ENCODE data around the gene SRF. TPM values are rescaled to one million over a fixed set of nuclear protein-coding genes. Genes with fewer than 3 reads are reported as not detected.

SRF gene
- total and polyA plus RNA-seq, 2 experiments from 2014 or later, result 7.4 to 22.0 TPM

DNA sequence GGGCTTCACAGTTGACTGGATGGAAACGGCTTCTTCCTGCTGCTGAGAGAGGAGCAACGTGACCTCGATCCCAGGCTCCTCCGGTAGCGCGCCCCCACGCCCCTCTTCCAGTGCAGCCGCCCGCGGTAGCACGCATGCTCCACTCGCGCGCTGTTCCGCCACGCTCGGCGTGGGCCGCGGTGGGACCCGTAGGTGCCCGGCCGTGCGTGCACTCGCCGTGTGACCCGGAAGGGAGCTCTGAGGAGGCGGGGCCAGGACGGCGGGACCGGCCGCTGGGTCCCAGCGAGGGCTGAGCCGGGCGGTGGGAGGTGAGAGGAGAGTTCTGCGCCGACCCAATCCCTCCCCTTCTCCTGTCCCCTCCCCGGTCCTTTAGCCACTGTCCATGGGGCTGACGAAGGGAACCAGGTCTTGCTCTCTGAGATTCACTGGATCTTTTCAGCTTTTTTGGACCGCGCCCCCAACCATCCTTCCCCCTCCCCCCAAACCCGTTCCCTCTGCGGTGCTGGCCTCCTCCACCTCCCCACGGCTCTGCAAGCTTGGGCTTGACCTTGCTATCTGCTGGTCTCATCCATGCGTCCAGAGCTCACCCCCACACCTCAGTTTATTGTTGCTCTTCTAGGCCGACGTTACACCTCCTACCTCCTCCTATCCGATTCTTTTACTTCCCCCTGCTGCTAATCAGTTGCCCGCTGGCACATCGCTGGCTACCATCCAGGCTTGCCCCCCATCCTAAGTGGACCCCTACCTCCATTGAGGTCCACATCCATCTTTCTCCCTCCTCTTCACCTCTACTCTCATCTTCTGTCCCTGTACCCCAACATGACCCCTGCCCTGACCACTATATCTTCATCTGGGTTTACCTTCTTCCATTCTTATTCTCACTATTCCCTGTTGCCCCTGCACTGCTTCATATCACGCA is 11.1 kb downstream of the SRF start, which contains the start of gene CUL9:
TSS of gene CUL9 (plus strand) at position 255 of the 919 bp plus-strand sequence. CDS start 2,115 bp downstream, outside the sequence.
- Histone ChIP-seq H3K79me2 (peaks cover 6% of the 10 kb centered on the region), H3K4me2 (peak within 1 kb of the TSS; percentile 94), H2AFZ (peak within 1 kb of the TSS; percentile 37), H3K27ac (peak within 1 kb of the TSS; percentile 67), H3K4me3 (peak within 1 kb of the TSS; percentile 81), H3K9me3 (ENCODE audit: low read depth) (no peaks in the 10 kb centered on the region), H3K4me1 (ENCODE audit: insufficient read depth) (peaks cover 6% of the 10 kb centered on the region), H4K20me1 (ENCODE audit: insufficient read depth, poor library complexity, severe bottlenecking) (no peaks in the 10 kb centered on the region), H3K36me3 (replicated peaks; ENCODE audit: insufficient read depth, low read depth) (no peaks in the 10 kb centered on the region), H3K9me2 (replicated peaks; ENCODE audit: insufficient read depth) (no peaks in the 10 kb centered on the region), H3K27me3 (no peaks in the 10 kb centered on the region)
- TF ChIP-seq EZH2 (IDR thresholded peaks at IDR 0.05; ENCODE audit: borderline replicate concordance) (no peak), EZH2phosphoT487 (IDR thresholded peaks at IDR 0.05; ENCODE audit: low read depth, severe bottlenecking, unreplicated experiment) (no peak)
- TF ChIP-seq, protein P1, sequence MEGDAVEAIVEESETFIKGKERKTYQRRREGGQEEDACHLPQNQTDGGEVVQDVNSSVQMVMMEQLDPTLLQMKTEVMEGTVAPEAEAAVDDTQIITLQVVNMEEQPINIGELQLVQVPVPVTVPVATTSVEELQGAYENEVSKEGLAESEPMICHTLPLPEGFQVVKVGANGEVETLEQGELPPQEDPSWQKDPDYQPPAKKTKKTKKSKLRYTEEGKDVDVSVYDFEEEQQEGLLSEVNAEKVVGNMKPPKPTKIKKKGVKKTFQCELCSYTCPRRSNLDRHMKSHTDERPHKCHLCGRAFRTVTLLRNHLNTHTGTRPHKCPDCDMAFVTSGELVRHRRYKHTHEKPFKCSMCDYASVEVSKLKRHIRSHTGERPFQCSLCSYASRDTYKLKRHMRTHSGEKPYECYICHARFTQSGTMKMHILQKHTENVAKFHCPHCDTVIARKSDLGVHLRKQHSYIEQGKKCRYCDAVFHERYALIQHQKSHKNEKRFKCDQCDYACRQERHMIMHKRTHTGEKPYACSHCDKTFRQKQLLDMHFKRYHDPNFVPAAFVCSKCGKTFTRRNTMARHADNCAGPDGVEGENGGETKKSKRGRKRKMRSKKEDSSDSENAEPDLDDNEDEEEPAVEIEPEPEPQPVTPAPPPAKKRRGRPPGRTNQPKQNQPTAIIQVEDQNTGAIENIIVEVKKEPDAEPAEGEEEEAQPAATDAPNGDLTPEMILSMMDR (IDR thresholded peaks at IDR 0.05; ENCODE audit: poor library complexity), result no peak
- WGBS (ENCODE audit: low lambda C conversion rate, missing lambda C conversion rate), result 3% methylated on average over 44 of the region's 51 CpGs
- DNase-seq (ENCODE audit: low spot score), result peak; percentile 91

DNA sequence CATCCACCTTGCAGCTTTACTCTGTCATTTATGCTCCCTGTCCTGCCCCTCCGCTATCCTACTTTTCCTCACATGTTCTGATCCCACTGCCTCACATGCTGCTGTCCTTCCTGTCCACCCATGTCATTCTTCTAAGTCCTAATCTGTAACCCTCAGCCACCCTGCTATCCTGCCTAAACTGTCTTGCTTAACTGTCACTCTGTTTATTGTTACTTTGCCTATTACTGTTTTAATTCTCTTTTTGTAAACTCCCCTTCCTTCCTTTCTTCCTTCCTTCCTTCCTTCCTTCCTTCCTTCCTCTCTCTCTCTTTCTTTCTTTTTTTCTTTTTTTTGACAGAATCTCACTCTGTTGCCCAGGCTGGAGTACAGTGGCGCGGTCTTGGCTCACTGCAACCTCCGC is 12.4 kb downstream of the SRF start:
- H3K36me3 ChIP-seq (replicated peaks; ENCODE audit: insufficient read depth, low read depth), result no peaks in the 10 kb centered on the region
- no peak for DNase-seq (ENCODE audit: low spot score)
- H3K9me3 ChIP-seq (ENCODE audit: low read depth), result no peaks in the 10 kb centered on the region
- H3K27ac ChIP-seq, result no peak overlapping the region
- 99% methylated on average over 4 of the region's 4 CpGs for WGBS (ENCODE audit: low lambda C conversion rate, missing lambda C conversion rate)
- H3K4me2 ChIP-seq, result peak overlapping the region; percentile 94
- no peaks in the 10 kb centered on the region for H4K20me1 ChIP-seq (ENCODE audit: insufficient read depth, poor library complexity, severe bottlenecking)
- peaks cover 6% of the 10 kb centered on the region for H3K4me1 ChIP-seq (ENCODE audit: insufficient read depth)
- no peak overlapping the region for H2AFZ ChIP-seq
- no peak overlapping the region for H3K4me3 ChIP-seq
- H3K9me2 ChIP-seq (replicated peaks; ENCODE audit: insufficient read depth), result no peaks in the 10 kb centered on the region
- TF ChIP-seq, protein P1 (IDR thresholded peaks at IDR 0.05; ENCODE audit: poor library complexity), result no peak
- TF ChIP-seq EZH2 (IDR thresholded peaks at IDR 0.05; ENCODE audit: borderline replicate concordance), result no peak
- H3K27me3 ChIP-seq, result no peaks in the 10 kb centered on the region
- peaks cover 6% of the 10 kb centered on the region for H3K79me2 ChIP-seq

DNA sequence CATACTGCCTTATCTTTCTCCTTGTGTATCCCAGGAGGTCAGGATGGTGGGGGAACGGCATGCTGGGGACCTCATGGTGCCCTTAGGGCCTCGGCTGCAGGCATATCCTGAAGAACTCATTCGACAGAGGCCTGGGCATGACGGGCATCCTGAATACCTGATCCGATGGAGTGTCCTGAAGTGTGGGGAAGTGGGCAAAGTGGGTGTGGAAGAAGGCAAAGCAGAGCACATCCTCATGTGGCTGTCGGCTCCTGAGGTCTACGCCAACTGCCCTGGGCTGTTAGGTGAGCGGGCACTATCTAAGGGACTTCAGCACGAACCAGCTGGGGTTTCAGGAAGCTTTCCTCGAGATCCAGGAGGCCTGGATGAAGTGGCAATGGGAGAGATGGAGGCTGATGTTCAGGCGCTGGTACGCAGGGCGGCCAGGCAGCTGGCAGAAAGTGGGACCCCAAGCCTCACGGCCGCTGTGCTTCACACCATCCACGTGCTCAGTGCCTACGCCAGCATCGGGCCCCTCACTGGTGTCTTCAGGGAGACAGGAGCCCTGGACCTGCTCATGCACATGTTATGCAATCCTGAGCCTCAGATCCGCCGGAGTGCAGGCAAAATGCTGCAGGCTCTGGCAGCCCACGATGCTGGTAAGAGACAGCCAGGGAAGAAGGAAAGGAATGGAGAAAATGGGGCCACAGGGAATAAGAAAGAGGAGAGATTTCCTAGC is 13.4 kb downstream of the SRF start:
- Histone ChIP-seq H2AFZ (no peak overlapping the region), H3K9me3 (ENCODE audit: low read depth) (no peaks in the 10 kb centered on the region), H3K27me3 (no peaks in the 10 kb centered on the region), H4K20me1 (ENCODE audit: insufficient read depth, poor library complexity, severe bottlenecking) (no peaks in the 10 kb centered on the region), H3K4me2 (no peak overlapping the region), H3K4me3 (no peak overlapping the region), H3K4me1 (ENCODE audit: insufficient read depth) (peaks cover 6% of the 10 kb centered on the region), H3K36me3 (replicated peaks; ENCODE audit: insufficient read depth, low read depth) (no peaks in the 10 kb centered on the region), H3K79me2 (peaks cover 6% of the 10 kb centered on the region), H3K9me2 (replicated peaks; ENCODE audit: insufficient read depth) (no peaks in the 10 kb centered on the region), H3K27ac (no peak overlapping the region)
- WGBS (ENCODE audit: low lambda C conversion rate, missing lambda C conversion rate), result 94% methylated on average over 21 of the region's 21 CpGs
- TF ChIP-seq, protein P1 (IDR thresholded peaks at IDR 0.05; ENCODE audit: poor library complexity), result no peak
- TF ChIP-seq EZH2 (IDR thresholded peaks at IDR 0.05; ENCODE audit: borderline replicate concordance) (no peak), EZH2phosphoT487 (IDR thresholded peaks at IDR 0.05; ENCODE audit: low read depth, severe bottlenecking, unreplicated experiment) (no peak)
- no peak for DNase-seq (ENCODE audit: low spot score)
